GM12878 (cell line): ENCODE data around the gene GAPDHS. TPM values are rescaled to one million over a fixed set of nuclear protein-coding genes. Genes with fewer than 3 reads are reported as not detected.

Experiments
- ATF2 ChIP-seq: IDR thresholded peaks from 2 replicates; pipeline ENCODE4 v1.6.1; 2012; ENCODE audit warnings: low read length, inconsistent platforms
- CREB1 ChIP-seq: IDR thresholded peaks from 2 replicates; pipeline ENCODE4 v1.6.1; 2012; ENCODE audit warnings: low read depth, mild to moderate bottlenecking, inconsistent platforms
- GATAD2B ChIP-seq: fragments of 450-650 bp; conservative IDR thresholded peaks from 2 replicates; pipeline ENCODE4 v1.6.1; 2017; ENCODE audit warnings: low read depth, mild to moderate bottlenecking, moderate library complexity
- HDAC2 ChIP-seq: fragments of 200-600 bp; sonication (generic); IDR thresholded peaks from 2 replicates; pipeline ENCODE4 v1.6.1; 2017
- JUND ChIP-seq: IDR thresholded peaks from 2 replicates; pipeline ENCODE4 v1.6.1; 2012; ENCODE audit warnings: low read depth, mild to moderate bottlenecking, low read length, improper control_type of control experiment, moderate library complexity
- KAT2A ChIP-seq: conservative IDR thresholded peaks from 2 replicates; pipeline ENCODE4 v1.6.1; 2011; ENCODE audit warnings: low read depth, low read length; ENCODE audit not compliant: control insufficient read depth
- NR2C1 ChIP-seq: fragments of 450-650 bp; IDR thresholded peaks from 2 replicates; pipeline ENCODE4 v1.6.1; 2017; ENCODE audit warnings: antibody characterized with exemption, mild to moderate bottlenecking, moderate library complexity
- NR2F1 ChIP-seq: fragments of 450-650 bp; conservative IDR thresholded peaks from 2 replicates; pipeline ENCODE4 v1.6.1; 2017; ENCODE audit warnings: mild to moderate bottlenecking
- POLR2AphosphoS2 ChIP-seq: IDR thresholded peaks from 2 replicates; pipeline ENCODE4 v1.6.1; 2011; ENCODE audit warnings: low read depth, mild to moderate bottlenecking, low read length, improper control_type of control experiment, moderate library complexity
- SPI1 ChIP-seq: IDR thresholded peaks from 2 replicates; pipeline ENCODE4 v1.6.1; 2011; ENCODE audit warnings: low read depth, mild to moderate bottlenecking, low read length, moderate library complexity, borderline replicate concordance; ENCODE audit not compliant: insufficient read depth
- YY1 ChIP-seq: IDR thresholded peaks from 2 replicates; pipeline ENCODE4 v1.6.1; 2011; ENCODE audit warnings: low read depth, mild to moderate bottlenecking, low read length
- polyA plus RNA-seq, 11 experiments: library from polyadenylated mRNA; depleted of rRNA in 4 of 11; unstranded in 6 of 11; stranded (reverse) in 5 of 11; fragments of >200 nt; fragmentation: Nextera tagmentation in 4 of 11; fragmentation: Illumina TruSeq in 1 of 11; extraction: Ambion mirVana in 4 of 11; extraction: Trizol in 1 of 11; gene quantifications; 1 replicate in 1 of 11; 2 replicates in 10 of 11; pipeline versions ENCODE4 v1.2.1 to v1.2.3, GENCODE V29; 2011 to 2016; ENCODE audit warnings: inconsistent platforms in 2 of 11, missing spikeins in 2 of 11, low read depth in 1 of 11
- total RNA-seq, 4 experiments: library from RNA; depleted of rRNA in 3 of 4; stranded (reverse); fragments of >200 nt in 3 of 4; fragmentation: Illumina TruSeq in 1 of 4; extraction: Trizol in 1 of 4; gene quantifications; 2 replicates each; pipeline versions ENCODE4 v1.2.1 to v1.2.3, GENCODE V29; 2013 to 2021

GAPDHS gene
- total and polyA plus RNA-seq, 10 of the 15 experiments (the other 5 are each of a cell fraction or from before 2014, with no cell fraction given), result 0.08 TPM; not detected in 9

- TF ChIP-seq CREB1 (peak; percentile 98), JUND (peak; percentile 37; the same call in 1 of the 2 replicates), KAT2A (no peak), NR2C1 (peak; percentile 68), YY1 (peak; percentile 77), NR2F1 (peak; percentile 30; the same call in 1 of the 2 replicates), ATF2 (no peak), SPI1 (no peak), HDAC2 (no peak; the same call in 1 of the 2 replicates), GATAD2B (peak; percentile 89), POLR2AphosphoS2 (0 out of 2 replicates have a peak, but pooled peaks have one; percentile 62)
These were observed 12.0 kb downstream of the GAPDHS start, which contains the start of gene TMEM147 (continued) for GRCh38 chr19:35545001-35545854.
